CD4-positive, alpha-beta T cell treated with Interleukin-10 for 1 hour (primary cell): ENCODE measurements around the gene IDI2.

Experiments used
- DNase-seq: peaks from one replicate; pipeline ENCODE4 v3.0.0-alpha.2; 2020

Gene IDI2

DNA sequence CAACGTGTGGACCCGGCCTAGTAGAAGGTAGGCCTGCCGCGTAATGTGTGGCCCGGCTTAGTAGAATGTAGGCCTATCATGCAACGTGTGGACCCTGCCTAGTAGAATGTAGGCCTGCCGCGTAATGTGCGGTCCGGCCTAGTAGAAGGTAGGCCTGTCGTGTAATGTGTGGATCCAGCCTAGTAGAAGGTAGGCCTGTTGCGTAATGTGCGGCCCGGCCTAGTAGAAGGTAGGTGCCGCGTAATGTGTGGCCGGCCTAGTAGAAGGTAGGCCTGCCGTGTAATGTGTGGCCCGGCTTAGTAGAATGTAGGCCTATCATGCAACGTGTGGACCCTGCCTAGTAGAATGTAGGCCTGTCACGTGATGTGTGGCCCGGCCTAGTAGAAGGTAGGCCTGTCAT lies 49.3 kb downstream of the IDI2 start:
- no peak for DNase-seq

DNA sequence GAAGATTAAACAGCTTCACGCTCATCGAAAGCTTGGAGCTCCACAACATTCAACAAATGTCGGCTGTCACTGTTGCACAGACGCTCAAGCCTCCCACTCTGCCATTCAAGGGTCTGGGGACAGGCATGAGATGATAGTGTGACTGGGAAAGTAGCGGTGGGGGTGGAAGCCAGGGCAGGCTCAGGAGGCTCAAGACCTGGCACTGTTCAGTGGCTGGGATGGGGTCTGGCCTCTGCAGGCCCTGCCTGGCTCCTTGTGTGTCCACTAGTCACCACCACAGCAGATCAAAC lies 50.9 kb downstream of the IDI2 start:
- DNase-seq, result no peak

DNA sequence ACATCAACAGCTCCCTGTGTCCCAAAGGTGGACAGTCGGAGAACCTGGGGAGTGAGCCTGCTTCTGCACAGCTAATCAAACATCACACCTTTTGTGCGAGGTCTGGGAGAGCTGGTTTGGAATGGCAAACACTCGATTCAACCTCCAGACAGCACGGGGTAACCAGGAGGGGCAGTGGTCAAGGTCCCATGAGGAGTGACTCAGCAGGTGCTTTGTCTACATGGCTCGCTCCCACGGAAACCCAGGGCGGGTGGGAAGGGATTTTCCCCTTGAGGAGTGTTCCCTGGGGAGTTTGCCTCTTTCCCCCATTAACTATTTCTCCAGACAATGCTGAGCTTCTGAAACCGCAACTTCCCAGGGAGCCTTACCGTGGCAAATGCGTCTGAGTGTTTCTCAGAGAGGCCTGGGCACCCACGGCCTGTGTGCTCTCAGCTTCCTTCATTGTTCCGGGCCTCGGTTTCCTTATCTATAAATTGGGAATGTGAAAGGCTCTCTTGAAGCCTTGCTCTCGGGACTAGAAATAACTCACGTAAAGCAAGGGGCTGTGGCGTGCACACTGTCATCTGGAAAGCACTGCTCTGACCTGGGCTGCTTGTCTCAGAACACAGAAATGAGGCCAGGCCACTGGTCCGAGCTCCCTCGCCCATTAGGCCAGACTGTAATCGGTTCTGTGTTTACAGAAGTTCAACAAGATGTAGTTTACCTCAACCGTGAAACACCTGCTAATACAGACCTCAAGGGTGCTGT lies 51.4 kb downstream of the IDI2 start:
- no peak for DNase-seq

DNA sequence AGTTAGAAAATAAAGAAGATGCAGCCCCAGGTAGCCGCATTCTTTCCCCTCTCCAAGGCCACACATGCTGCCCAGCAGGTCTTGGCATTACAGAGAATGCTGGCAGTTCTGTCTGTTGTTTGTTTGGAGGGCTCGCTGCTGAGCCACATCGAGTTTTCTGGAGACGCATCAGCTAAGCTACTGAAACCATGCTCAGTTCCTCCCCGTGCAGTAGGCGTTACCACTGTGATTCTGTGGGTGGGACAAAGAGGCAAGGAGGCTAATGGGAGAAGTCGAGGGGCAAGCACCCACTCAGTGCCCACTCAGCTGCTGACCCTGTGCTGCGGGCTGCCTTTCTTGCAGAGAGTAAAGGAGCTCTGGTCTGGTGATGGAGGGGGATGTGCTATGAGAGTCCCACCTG lies 52.9 kb downstream of the IDI2 start:
- no peak for DNase-seq

DNA sequence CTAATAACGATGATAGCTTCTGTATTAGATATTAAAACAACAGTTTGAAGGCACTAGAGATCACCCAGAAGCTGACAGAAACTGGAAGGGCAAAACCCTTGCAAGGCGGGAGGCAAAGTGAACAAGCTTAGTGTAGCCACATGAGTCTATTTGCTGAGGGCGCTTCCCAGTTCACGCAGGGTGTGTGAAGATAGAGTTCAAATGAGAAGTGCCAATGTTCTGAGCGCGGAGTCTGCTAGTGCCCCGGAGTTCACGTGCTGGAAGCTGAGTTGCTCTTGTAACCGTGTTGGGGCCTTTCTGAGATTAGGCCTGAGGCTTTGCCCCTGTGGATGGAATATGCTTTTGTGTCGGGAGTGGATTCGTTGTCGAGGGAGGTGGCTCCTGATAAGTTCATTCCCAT lies 54.0 kb downstream of the IDI2 start:
- DNase-seq, result no peak

DNA sequence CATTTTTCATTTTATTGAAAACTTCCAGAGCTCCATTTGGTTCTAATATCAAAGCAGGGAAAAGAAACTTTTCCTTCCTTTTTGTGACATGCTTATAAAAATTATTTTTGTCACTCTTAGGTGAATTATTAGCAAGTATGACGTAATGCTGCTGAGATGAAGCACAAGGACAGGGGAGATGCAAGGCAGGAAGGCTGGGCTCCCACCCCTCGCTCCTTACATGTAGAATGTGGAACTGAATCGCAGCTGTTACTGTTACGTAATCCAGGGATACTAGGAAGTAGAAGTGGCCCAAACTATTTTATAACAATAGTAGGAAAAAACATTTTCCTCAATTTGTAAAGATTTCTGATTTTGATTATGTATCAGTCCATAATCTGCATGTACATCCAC lies 54.5 kb downstream of the IDI2 start:
- DNase-seq, result no peak

DNA sequence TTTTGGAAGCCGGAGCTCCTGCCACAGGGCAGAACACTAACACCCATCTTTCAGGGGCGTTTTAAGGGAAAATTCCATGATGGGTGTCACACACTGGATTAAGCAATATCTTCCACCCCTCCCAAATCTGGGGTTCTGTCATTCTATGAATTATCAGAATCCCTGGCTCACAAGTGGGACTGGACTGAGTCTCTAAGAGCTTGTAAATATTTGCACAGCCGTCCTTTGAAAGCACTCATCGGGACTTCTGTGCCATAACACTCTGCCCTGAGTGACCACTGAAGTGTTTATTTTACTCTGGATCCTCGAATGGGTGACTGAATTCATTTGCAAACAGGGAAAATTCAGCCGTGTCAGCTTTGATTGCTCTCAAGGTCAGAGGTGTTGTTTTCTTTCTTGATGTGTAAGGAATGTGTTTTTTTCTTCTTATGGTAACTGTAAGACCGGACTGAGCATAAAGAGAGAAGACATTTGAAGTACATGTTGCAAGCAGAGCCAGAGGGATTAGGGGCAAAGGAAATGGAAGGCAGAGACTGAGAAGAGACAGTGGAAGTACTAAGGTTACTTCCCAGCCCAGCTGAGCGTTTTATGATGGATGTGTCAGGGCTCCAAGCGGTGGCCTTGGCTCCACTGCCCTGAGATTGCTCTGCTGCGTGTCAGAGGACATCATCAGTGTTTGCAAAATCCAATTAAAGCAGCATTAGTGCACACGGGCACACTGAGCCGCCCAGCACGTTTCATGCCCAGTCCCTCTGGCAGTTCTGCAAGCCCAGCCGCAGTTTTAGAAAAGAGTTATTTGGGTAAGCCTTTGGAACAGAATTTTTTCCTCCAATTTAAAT lies 55.1 kb downstream of the IDI2 start:
- DNase-seq, result no peak

DNA sequence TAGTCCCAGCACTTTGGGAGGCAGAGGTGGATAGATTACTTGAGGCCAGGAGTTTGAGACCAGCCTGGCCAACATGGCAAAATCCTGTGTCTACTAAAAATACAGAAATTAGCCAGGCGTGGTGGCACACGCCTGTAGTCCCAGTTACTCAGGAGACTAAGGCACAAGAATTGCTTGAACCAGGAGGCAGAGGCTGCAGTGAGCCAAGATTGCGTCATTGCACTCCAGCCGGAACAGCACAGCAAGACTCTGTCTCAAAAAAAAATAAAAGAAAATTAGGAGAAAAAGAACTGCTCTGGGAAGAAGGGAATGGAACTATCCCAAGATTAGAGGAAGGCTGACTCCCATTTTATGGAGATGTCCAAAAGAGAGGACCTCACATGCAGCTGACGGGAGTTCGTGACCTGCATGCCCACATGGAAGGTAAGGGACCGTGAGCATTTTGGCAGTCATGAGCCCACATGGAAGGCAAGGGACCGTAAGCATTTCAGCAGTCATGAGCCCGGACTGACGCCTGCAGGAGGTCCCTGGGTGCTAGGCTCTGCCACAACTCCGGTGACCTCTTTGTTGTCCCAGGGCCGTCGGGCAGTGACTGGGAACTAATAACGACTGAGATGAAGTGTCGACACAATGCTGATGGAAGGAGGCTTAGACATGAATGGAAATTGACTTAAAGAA lies 56.0 kb downstream of the IDI2 start:
- DNase-seq, result no peak
